HepG2 (cell line): ENCODE measurements around the gene TBCE. TPM values are rescaled to one million over a fixed set of nuclear protein-coding genes. Genes with fewer than 3 reads are reported as not detected.
A peak's percentile ranks its signal among the peaks of the same experiment; 100 is the strongest.

Experiments
- ATAC-seq: fragments of 200-7000 bp; cut with Tn5 transposase; 3 replicates; pipeline ENCODE4 v1.9.1; 2020; ENCODE audit warnings: mild to moderate bottlenecking, moderate library complexity
- BruUV-seq: library from RNA; stranded (reverse); fragments of 400-500 nt; replicated peaks from 2 replicates; lab custom pipeline; 2021; lab: Mats Ljungman, UMichigan
- CTCF ChIA-PET: fragments of 300-600 bp; formaldehyde crosslinking; extraction: SDS; loops from one replicate; lab custom pipeline; 2021; ENCODE audit warnings: low total read pairs, inconsistent platforms, low intra/inter-chr PET ratio; lab: Yijun Ruan, JAX
- POLR2A ChIA-PET: fragments of 350-600 bp; sonication (Branson Sonifier 250); formaldehyde crosslinking; loops from one replicate; lab custom pipeline; 2020; ENCODE audit warnings: antibody characterized with exemption, inconsistent platforms; lab: Yijun Ruan, JAX
- DNase-seq: peaks from one replicate; pipeline ENCODE4 v3.0.0-alpha.2; 2015; ENCODE audit warnings: low spot score
- FAIRE-seq: peaks from 3 replicates; lab custom pipeline; 2011; peaks lifted over from hg19 to GRCh38; lab: Jason Lieb, UNC
- H2AFZ ChIP-seq: one replicate; pipeline ENCODE4 v1.6.1; 2011; ENCODE audit warnings: low read length, inconsistent platforms
- H3K27ac ChIP-seq: fragments of 300-600 bp; 3 replicates; pipeline ENCODE4 v1.8.0; 2011; ENCODE audit warnings: mixed run types, mild to moderate bottlenecking, mixed read lengths, low read length, inconsistent platforms; ENCODE audit not compliant: insufficient read depth; ENCODE audit errors: extremely low read length
- H3K27me3 ChIP-seq, 2 experiments: fragments of 200-600 bp in 1 of 2; 2 replicates in 1 of 2; 3 replicates in 1 of 2; pipeline versions ENCODE4 v1.6.0 to v1.8.0; 2011; ENCODE audit warnings: low read length in 2 of 2, mild to moderate bottlenecking in 2 of 2, moderate library complexity in 2 of 2, inconsistent platforms in 1 of 2; ENCODE audit not compliant: insufficient read depth in 2 of 2, control insufficient read depth in 1 of 2
- H3K36me3 ChIP-seq, 2 experiments: fragments of 200-600 bp in 1 of 2; replicated peaks in 1 of 2; 2 replicates in 1 of 2; 3 replicates in 1 of 2; pipeline versions ENCODE4 v1.5.1 to v1.8.0; 2011; ENCODE audit warnings: low read length in 2 of 2, inconsistent platforms in 1 of 2; ENCODE audit not compliant: insufficient read depth in 2 of 2, control insufficient read depth in 1 of 2
- H3K4me1 ChIP-seq: 2 replicates; pipeline ENCODE4 v1.5.1; 2012; ENCODE audit warnings: low read length, inconsistent platforms; ENCODE audit not compliant: insufficient read depth
- H3K4me2 ChIP-seq: 2 replicates; pipeline ENCODE4 v1.6.0; 2011; ENCODE audit warnings: low read depth, low read length, inconsistent platforms
- H3K4me3 ChIP-seq, 3 experiments: fragments of 200-600 bp in 1 of 3; sonication (generic), shearing (Covaris generic) in 1 of 3; replicated peaks in 1 of 3; 2 replicates each; pipeline ENCODE4 v1.5.1; 2011 to 2016; ENCODE audit warnings: low read length in 3 of 3, inconsistent platforms in 2 of 3, low read depth in 2 of 3, mild to moderate bottlenecking in 2 of 3, control low read depth in 1 of 3, mixed read lengths in 1 of 3; ENCODE audit not compliant: insufficient read depth in 1 of 3
- H3K79me2 ChIP-seq: one replicate; pipeline ENCODE4 v1.6.1; 2011; ENCODE audit warnings: low read length, inconsistent platforms; ENCODE audit not compliant: insufficient read depth
- H3K9ac ChIP-seq: 2 replicates; pipeline ENCODE4 v1.6.0; 2011; ENCODE audit warnings: mild to moderate bottlenecking, low read depth, low read length, inconsistent platforms; ENCODE audit not compliant: insufficient read depth
- H3K9me3 ChIP-seq: 2 replicates; pipeline ENCODE4 v1.5.1; 2012; ENCODE audit warnings: mild to moderate bottlenecking, low read length
- H4K20me1 ChIP-seq: 2 replicates; pipeline ENCODE4 v1.6.0; 2011; ENCODE audit warnings: inconsistent platforms, mild to moderate bottlenecking, low read length, moderate library complexity; ENCODE audit not compliant: insufficient read depth
- ARID2 ChIP-seq: sonication (generic); formaldehyde crosslinking; IDR thresholded peaks from 2 replicates; pipeline ENCODE4 v1.8.1; 2022; ENCODE audit warnings: mild to moderate bottlenecking, missing genetic modification reagents, borderline replicate concordance
- FOXC1 ChIP-seq: sonication (generic); formaldehyde crosslinking; IDR thresholded peaks from 2 replicates; pipeline ENCODE4 v1.8.0; 2022; ENCODE audit warnings: mild to moderate bottlenecking, missing genetic modification reagents, borderline replicate concordance
- GATAD2A ChIP-seq: IDR thresholded peaks from 2 replicates; pipeline ENCODE4 v1.6.1; 2016
- RAD51 ChIP-seq: fragments of 450-650 bp; IDR thresholded peaks from 2 replicates; pipeline ENCODE4 v1.6.1; 2016; ENCODE audit warnings: borderline replicate concordance
- RBFOX2 ChIP-seq: fragments of 200-400 bp; formaldehyde crosslinking; IDR thresholded peaks from 2 replicates; pipeline ENCODE4 v1.6.1; 2017; ENCODE audit warnings: low read depth, mild to moderate bottlenecking, low read length
- SAP130 ChIP-seq: IDR thresholded peaks from 2 replicates; pipeline ENCODE4 v1.6.1; 2016; ENCODE audit warnings: low read depth
- SP1 ChIP-seq, 2 experiments: fragments of 450-650 bp in 1 of 2; sonication (generic) in 1 of 2; formaldehyde crosslinking in 1 of 2; IDR thresholded peaks; 2 replicates each; pipeline versions ENCODE4 v1.4.0 to v1.6.1; 2016 to 2020; ENCODE audit warnings: missing genetic modification reagents in 1 of 2
- SP140L ChIP-seq: sonication (generic); formaldehyde crosslinking; IDR thresholded peaks from 2 replicates; pipeline ENCODE4 v1.4.0; 2020; ENCODE audit warnings: missing genetic modification reagents, borderline replicate concordance
- SP2 ChIP-seq: sonication (generic); formaldehyde crosslinking; IDR thresholded peaks from 2 replicates; pipeline ENCODE4 v1.5.1; 2020; ENCODE audit warnings: mild to moderate bottlenecking, missing genetic modification reagents
- SSRP1 ChIP-seq: IDR thresholded peaks from 2 replicates; pipeline ENCODE4 v1.6.1; 2016; ENCODE audit warnings: control low read depth
- ZNF350 ChIP-seq: sonication (generic); formaldehyde crosslinking; IDR thresholded peaks from 2 replicates; pipeline ENCODE4 v1.4.0; 2020; ENCODE audit warnings: mild to moderate bottlenecking, low read depth, missing genetic modification reagents, borderline replicate concordance
- ZNF660 ChIP-seq: sonication (generic); formaldehyde crosslinking; IDR thresholded peaks from 2 replicates; pipeline ENCODE4 v1.5.1; 2020; ENCODE audit warnings: mild to moderate bottlenecking, low read depth, missing genetic modification reagents, borderline replicate concordance
- ZNF777 ChIP-seq: sonication (generic); formaldehyde crosslinking; IDR thresholded peaks from 2 replicates; pipeline ENCODE4 v1.4.0; 2020; ENCODE audit warnings: missing genetic modification reagents
- WGBS: methylation state at CpG from one replicate; pipeline ENCODE4 v1.1.6; 2017; ENCODE audit warnings: low lambda C conversion rate; 5-methylcytosine and 5-hydroxymethylcytosine counted together
- in situ Hi-C: cut with HindIII; loops from 2 replicates; pipeline ENCODE4 v1.10.0; 2017; ENCODE audit warnings: low pct_unique_long_range_greater_than_20kb; ENCODE audit not compliant: extremely low pct_ligation_motif_present
- intact Hi-C: fragments of 100-400 bp; cut with micrococcal nuclease; formaldehyde crosslinking; loops from one replicate; pipeline ENCODE4 v1.10.0; 2022; ENCODE audit not compliant: unreplicated experiment
- polyA plus RNA-seq, 8 experiments: library from polyadenylated mRNA; depleted of rRNA in 3 of 8; stranded (reverse) in 7 of 8; unstranded in 1 of 8; fragments of >200 nt; fragmentation: Illumina TruSeq in 4 of 8; extraction: Trizol in 4 of 8; gene quantifications; 2 replicates each; pipeline versions ENCODE4 v1.2.1 to v1.2.3, GENCODE V29; 2011 to 2016; ENCODE audit warnings: low read depth in 4 of 8, missing spikeins in 1 of 8, mixed read lengths in 1 of 8; ENCODE audit not compliant: insufficient read depth in 1 of 8
- total RNA-seq, 5 experiments: library from RNA; depleted of rRNA; stranded (reverse); fragments of >200 nt; fragmentation: Illumina TruSeq; extraction: Trizol; gene quantifications; 2 replicates each; pipeline ENCODE4 v1.2.3, GENCODE V29; 2016; ENCODE audit warnings: low read depth in 1 of 5
- TF ChIP-seq, protein P1 (sequence below): sonication (generic); formaldehyde crosslinking; conservative IDR thresholded peaks from 2 replicates; pipeline ENCODE4 v1.8.0; 2022; ENCODE audit warnings: mild to moderate bottlenecking, moderate library complexity, missing genetic modification reagents

TBCE gene
- total and polyA plus RNA-seq, 2 of the 13 experiments (the other 11 are each of a cell fraction or from before 2014, with no cell fraction given), result 25.6 to 31.1 TPM

DNA sequence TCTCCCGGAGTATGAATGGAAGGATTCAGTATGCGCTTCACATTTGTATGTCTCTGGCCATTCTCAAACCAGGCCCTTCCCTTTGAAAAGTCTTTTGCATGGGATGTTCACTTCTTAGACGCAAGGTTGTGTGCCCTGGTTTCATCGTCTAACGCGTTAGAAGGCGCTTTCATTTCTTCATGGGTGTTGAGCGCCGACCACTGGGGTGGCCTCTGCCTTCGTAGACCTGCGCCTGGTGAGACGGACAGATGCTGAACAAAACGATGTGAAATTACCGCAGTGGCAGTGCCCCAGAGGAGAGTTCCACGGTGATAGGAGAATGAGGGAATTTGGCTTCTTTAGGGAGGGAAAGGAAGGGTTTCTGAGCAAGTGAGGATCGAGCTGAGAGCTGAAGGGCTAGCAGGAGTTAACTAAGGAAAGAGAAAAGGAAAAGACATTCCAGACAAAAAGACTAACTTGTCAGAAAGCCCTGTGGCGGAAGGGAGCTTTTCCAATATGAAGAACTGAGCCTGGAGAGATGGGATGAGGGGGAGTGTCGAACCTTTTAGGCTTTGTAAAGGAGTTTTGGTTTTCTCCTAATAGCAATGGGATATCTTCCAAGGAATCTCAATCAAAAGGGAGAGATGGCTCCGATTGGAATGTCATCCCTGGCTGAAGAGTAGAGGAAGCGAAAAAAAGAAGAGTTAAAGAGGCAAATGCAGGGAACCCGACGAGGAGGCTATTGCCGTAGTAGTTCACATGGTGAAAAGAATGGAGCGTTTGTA, 37.9 kb upstream of the TBCE start (continued):
- TF ChIP-seq ZNF660 (CRISPR knock-in tag), result no peak
- no peak for TF ChIP-seq SSRP1 (CRISPR knock-in tag)
- 0 out of 2 replicates have a peak, but pooled peaks have one; percentile 39 for TF ChIP-seq ARID2 (CRISPR knock-in tag)
- TF ChIP-seq, protein P1, sequence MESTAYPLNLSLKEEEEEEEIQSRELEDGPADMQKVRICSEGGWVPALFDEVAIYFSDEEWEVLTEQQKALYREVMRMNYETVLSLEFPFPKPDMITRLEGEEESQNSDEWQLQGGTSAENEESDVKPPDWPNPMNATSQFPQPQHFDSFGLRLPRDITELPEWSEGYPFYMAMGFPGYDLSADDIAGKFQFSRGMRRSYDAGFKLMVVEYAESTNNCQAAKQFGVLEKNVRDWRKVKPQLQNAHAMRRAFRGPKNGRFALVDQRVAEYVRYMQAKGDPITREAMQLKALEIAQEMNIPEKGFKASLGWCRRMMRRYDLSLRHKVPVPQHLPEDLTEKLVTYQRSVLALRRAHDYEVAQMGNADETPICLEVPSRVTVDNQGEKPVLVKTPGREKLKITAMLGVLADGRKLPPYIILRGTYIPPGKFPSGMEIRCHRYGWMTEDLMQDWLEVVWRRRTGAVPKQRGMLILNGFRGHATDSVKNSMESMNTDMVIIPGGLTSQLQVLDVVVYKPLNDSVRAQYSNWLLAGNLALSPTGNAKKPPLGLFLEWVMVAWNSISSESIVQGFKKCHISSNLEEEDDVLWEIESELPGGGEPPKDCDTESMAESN (CRISPR knock-in tag), result 0 out of 2 replicates have a peak, but pooled peaks have one; percentile 21
- no peak for TF ChIP-seq SP1 (IDR thresholded peaks at IDR 0.05)
- 0 out of 2 replicates have a peak, but pooled peaks have one; percentile 0 for TF ChIP-seq SP1 (CRISPR knock-in tag; IDR thresholded peaks at IDR 0.05)
- TF ChIP-seq ZNF777 (CRISPR knock-in tag), result peak; percentile 2; the same call in 1 of the 2 replicates
- TF ChIP-seq FOXC1 (CRISPR knock-in tag), result peak; percentile 18; the same call in 1 of the 2 replicates
- no peak; the same call in 1 of the 2 replicates for TF ChIP-seq GATAD2A (CRISPR knock-in tag)
- 0 out of 2 replicates have a peak, but pooled peaks have one; percentile 7 for TF ChIP-seq SP140L (CRISPR knock-in tag)
- TF ChIP-seq SAP130 (CRISPR knock-in tag), result peak; percentile 15; the same call in 1 of the 2 replicates

DNA sequence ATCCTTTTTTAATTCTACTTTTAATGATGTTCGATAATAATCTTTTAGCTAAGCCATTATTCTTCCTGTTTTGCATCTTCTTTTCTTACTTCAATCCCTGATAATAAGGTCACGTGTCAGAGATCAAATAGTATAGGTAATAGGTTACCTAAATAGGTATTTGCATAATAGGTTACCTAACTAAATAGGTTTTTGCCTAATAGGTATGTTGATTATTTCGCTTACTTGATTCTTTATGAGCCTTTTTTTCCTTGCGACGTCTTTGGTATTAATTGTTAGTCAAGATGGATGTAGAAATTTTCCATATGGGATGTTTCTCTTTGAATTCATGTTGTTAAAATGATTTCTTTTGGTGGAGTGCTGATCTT, 36.3 kb upstream of the TBCE start:
- H3K27me3 ChIP-seq, result no peaks in the 10 kb centered on the region; a peak in 1 of 5 replicates
- peaks cover 36% of the 10 kb centered on the region for H3K4me1 ChIP-seq
- in situ Hi-C loops, result no loop called here
- no peak overlapping the region for H2AFZ ChIP-seq
- BruUV-seq, result no TSS peak
- WGBS, result 41% methylated on average over 5 of the region's 5 CpGs
- peak overlapping the region; percentile 88 for H3K27ac ChIP-seq
- CTCF ChIA-PET, result no interaction called here
- H3K9ac ChIP-seq, result peak overlapping the region; percentile 93
- peaks cover 16% of the 10 kb centered on the region for H4K20me1 ChIP-seq
- intact Hi-C loops, result loop anchor here (2.0 kb wide), 1 partner anchor 36 kb away; the partner anchor contains the start of gene TBCE
- peak; percentile 38; the same call in 1 of the 2 replicates for TF ChIP-seq RAD51
- no peak for TF ChIP-seq SP2 (CRISPR knock-in tag)
- TF ChIP-seq ZNF350 (CRISPR knock-in tag), result no peak
- 0 out of 2 replicates have a peak, but pooled peaks have one; percentile 7 for TF ChIP-seq RBFOX2
- peaks cover 0 to 2% of the 10 kb centered on the region in 2 experiments; a peak in 1 of 5 replicates for H3K36me3 ChIP-seq
- DNase-seq (no peak), ATAC-seq (no peak), FAIRE-seq (no peak)
- H3K4me2 ChIP-seq, result peak overlapping the region; percentile 80
- no peaks in the 10 kb centered on the region for H3K9me3 ChIP-seq
- H3K79me2 ChIP-seq, result peaks cover 89% of the 10 kb centered on the region
- POLR2A ChIA-PET, result interaction anchor here (1.3 to 1.4 kb wide), 2 partner anchors 36 to 79 kb away, joined by 4 to 5 read pairs; partner anchors contain the start of gene TBCE
- peak overlapping the region; percentile 85 to 95 (median 91); a peak in 5 of 6 replicates for H3K4me3 ChIP-seq
